IMR-90 (cell line): ENCODE data around the gene CNTN5. TPM values are rescaled to one million over a fixed set of nuclear protein-coding genes. Genes with fewer than 3 reads are reported as not detected.

Source experiments
- ATAC-seq: fragments of 200-7000 bp; cut with Tn5 transposase; 2 replicates; pipeline ENCODE4 v1.9.1; 2020; ENCODE audit warnings: low read depth, mild to moderate bottlenecking, moderate library complexity
- BruUV-seq: library from RNA; stranded (reverse); fragments of 400-500 nt; replicated peaks from 2 replicates; lab custom pipeline; 2021; lab: Mats Ljungman, UMichigan
- CTCF ChIA-PET: fragments of 300-600 bp; formaldehyde crosslinking; extraction: SDS; loops from one replicate; lab custom pipeline; 2021; ENCODE audit warnings: antibody characterized with exemption; lab: Yijun Ruan, JAX
- POLR2A ChIA-PET: fragments of 300-600 bp; sonication (Branson Sonifier 250); formaldehyde crosslinking; loops from one replicate; lab custom pipeline; 2022; ENCODE audit warnings: antibody characterized with exemption; ENCODE audit not compliant: unreplicated experiment; lab: Charles Lee
- DNase-seq: peaks from one replicate; pipeline ENCODE4 v3.0.0; 2013
- H2AFZ ChIP-seq: replicated peaks from 2 replicates; pipeline ENCODE3; 2013; ENCODE audit warnings: low read length, mild to moderate bottlenecking; ENCODE audit not compliant: poor library complexity
- H2AK5ac ChIP-seq: 2 replicates; pipeline ENCODE4 v1.6.1; 2013; ENCODE audit warnings: low read depth, low read length, inconsistent platforms
- H2AK9ac ChIP-seq: replicated peaks from 2 replicates; pipeline ENCODE3; 2013; ENCODE audit warnings: mild to moderate bottlenecking, low read depth, low read length, moderate library complexity; ENCODE audit not compliant: poor library complexity
- H2BK120ac ChIP-seq: 2 replicates; pipeline ENCODE4 v1.6.1; 2013; ENCODE audit warnings: low read depth, low read length, inconsistent platforms
- H2BK15ac ChIP-seq: 3 replicates; pipeline ENCODE4 v1.6.1; 2013; ENCODE audit warnings: low read depth, low read length, inconsistent platforms
- H2BK20ac ChIP-seq: 2 replicates; pipeline ENCODE4 v1.6.1; 2013; ENCODE audit warnings: low read depth, mild to moderate bottlenecking, inconsistent platforms, low read length, moderate library complexity
- H2BK5ac ChIP-seq: 2 replicates; pipeline ENCODE4 v1.6.1; 2013; ENCODE audit warnings: mild to moderate bottlenecking, low read depth, low read length, inconsistent platforms; ENCODE audit not compliant: poor library complexity, severe bottlenecking
- H3K14ac ChIP-seq: replicated peaks from 2 replicates; pipeline ENCODE4 v1.6.1; 2013; ENCODE audit warnings: low read depth, low read length, inconsistent platforms
- H3K18ac ChIP-seq: 2 replicates; pipeline ENCODE4 v1.6.1; 2013; ENCODE audit warnings: low read depth, low read length, control low read depth
- H3K23ac ChIP-seq: 2 replicates; pipeline ENCODE4 v1.6.1; 2013; ENCODE audit warnings: low read depth, low read length, inconsistent platforms
- H3K27ac ChIP-seq: 2 replicates; pipeline ENCODE4 v1.5.1; 2013; ENCODE audit warnings: mild to moderate bottlenecking, control low read depth, low read length; ENCODE audit not compliant: insufficient read depth
- H3K27me3 ChIP-seq: 2 replicates; pipeline ENCODE4 v1.6.1; 2013; ENCODE audit warnings: low read length; ENCODE audit not compliant: control insufficient read depth, insufficient read depth
- H3K36me3 ChIP-seq: 2 replicates; pipeline ENCODE4 v1.6.1; 2013; ENCODE audit warnings: low read length, mixed read lengths; ENCODE audit not compliant: control insufficient read depth, insufficient read depth
- H3K4ac ChIP-seq: 2 replicates; pipeline ENCODE4 v1.6.1; 2013; ENCODE audit warnings: low read depth, low read length, inconsistent platforms
- H3K4me1 ChIP-seq: 2 replicates; pipeline ENCODE4 v1.6.1; 2013; ENCODE audit warnings: low read length, mixed read lengths; ENCODE audit not compliant: control insufficient read depth, insufficient read depth
- H3K4me2 ChIP-seq: 2 replicates; pipeline ENCODE4 v1.6.1; 2013; ENCODE audit warnings: low read depth, mild to moderate bottlenecking, control low read depth, low read length, moderate library complexity
- H3K4me3 ChIP-seq: 2 replicates; pipeline ENCODE4 v1.5.1; 2013; ENCODE audit warnings: low read depth, mild to moderate bottlenecking, control low read depth, low read length, moderate library complexity; ENCODE audit not compliant: insufficient read depth
- H3K56ac ChIP-seq: 2 replicates; pipeline ENCODE4 v1.6.1; 2013; ENCODE audit warnings: low read length, inconsistent platforms; ENCODE audit not compliant: insufficient read depth; ENCODE audit errors: extremely low read depth
- H3K79me1 ChIP-seq, 2 experiments: 2 replicates each; pipeline ENCODE4 v1.6.1; 2013; ENCODE audit warnings: low read length in 2 of 2, inconsistent platforms in 1 of 2, low read depth in 1 of 2
- H3K9ac ChIP-seq: 2 replicates; pipeline ENCODE4 v1.6.1; 2013; ENCODE audit warnings: low read depth, low read length, control low read depth
- H3K9me1 ChIP-seq: 2 replicates; pipeline ENCODE4 v1.6.1; 2013; ENCODE audit warnings: low read length, inconsistent platforms; ENCODE audit not compliant: insufficient read depth
- H3K9me3 ChIP-seq: 2 replicates; pipeline ENCODE4 v1.6.1; 2013; ENCODE audit warnings: low read length; ENCODE audit not compliant: control insufficient read depth, insufficient read depth
- H4K20me1 ChIP-seq: 2 replicates; pipeline ENCODE4 v1.6.1; 2013; ENCODE audit warnings: low read length, inconsistent platforms; ENCODE audit not compliant: insufficient read depth
- H4K5ac ChIP-seq: 2 replicates; pipeline ENCODE4 v1.6.1; 2013; ENCODE audit warnings: mild to moderate bottlenecking, low read depth, low read length, control low read depth
- H4K8ac ChIP-seq, 2 experiments: 2 replicates each; pipeline ENCODE4 v1.6.1; 2013; ENCODE audit warnings: low read depth in 2 of 2, low read length in 2 of 2, control low read depth in 1 of 2, inconsistent platforms in 1 of 2
- H4K91ac ChIP-seq: 2 replicates; pipeline ENCODE4 v1.6.1; 2013; ENCODE audit warnings: low read depth, low read length, inconsistent platforms; ENCODE audit not compliant: insufficient read depth
- NFE2L2 ChIP-seq: fragments of 150-350 bp; IDR thresholded peaks from 2 replicates; pipeline ENCODE4 v1.6.1; 2016; ENCODE audit warnings: low read depth, mild to moderate bottlenecking, low read length
- dilution Hi-C: fragments of 300-500 bp; cut with HindIII; formaldehyde crosslinking; loops from one replicate; pipeline ENCODE4 v1.14.3; 2018; ENCODE audit warnings: low sequenced_read_pairs; ENCODE audit not compliant: unreplicated experiment
- in situ Hi-C: fragments of 300-500 bp; cut with MboI; formaldehyde crosslinking; loops from 3 replicates; pipeline ENCODE4 v1.14.3; 2019; ENCODE audit warnings: low sequenced_read_pairs, inconsistent platforms, mixed read lengths
- intact Hi-C: fragments of 100-400 bp; cut with micrococcal nuclease; formaldehyde crosslinking; loops from 2 replicates; pipeline ENCODE4 v1.10.0; 2022
- polyA plus RNA-seq, 3 experiments: library from polyadenylated mRNA; depleted of rRNA; stranded (reverse); fragments of >200 nt; gene quantifications; 2 replicates each; pipeline ENCODE4 v1.2.3, GENCODE V29; 2012; ENCODE audit warnings: low replicate concordance in 1 of 3
- total RNA-seq: library from RNA; depleted of rRNA; stranded (reverse); fragments of >200 nt; gene quantifications from 2 replicates; pipeline ENCODE4 v1.2.3, GENCODE V29; 2012

The CNTN5 gene
- total and polyA plus RNA-seq, 2 of the 4 experiments (the other 2 are of a cell fraction) = not detected

GRCh38 chr11:99148352-99148751, 127.6 kb downstream of the CNTN5 start:
- H2BK120ac ChIP-seq = no peak overlapping the region
- no peak overlapping the region for H2BK20ac ChIP-seq
- H3K18ac ChIP-seq = no peak overlapping the region
- no peaks in the 10 kb centered on the region for H3K9me1 ChIP-seq
- no peaks in the 10 kb centered on the region for H3K36me3 ChIP-seq
- TF ChIP-seq NFE2L2 = no peak
- no peaks in the 10 kb centered on the region for H3K9me3 ChIP-seq
- H3K4ac ChIP-seq = no peak overlapping the region
- no peak overlapping the region for H2AK5ac ChIP-seq
- H2AK9ac ChIP-seq = no peak overlapping the region
- no peak overlapping the region for H4K8ac ChIP-seq
- no peak overlapping the region for H3K9ac ChIP-seq
- no peak overlapping the region for H4K5ac ChIP-seq
- ATAC-seq = no peak
- H2AFZ ChIP-seq = no peak overlapping the region
- H4K20me1 ChIP-seq = no peaks in the 10 kb centered on the region
- CTCF ChIA-PET = interaction anchor here (1.0 kb wide), 1 partner anchor 22 kb away, joined by 3 read pairs; no protein-coding TSS in a partner anchor
- no peaks in the 10 kb centered on the region for H3K27me3 ChIP-seq
- no peak overlapping the region for H3K23ac ChIP-seq
- in situ Hi-C loops (no loop called here), intact Hi-C loops (no loop called here), dilution Hi-C loops (no loop called here)
- no peak for DNase-seq
- no peak overlapping the region for H3K14ac ChIP-seq
- H3K4me2 ChIP-seq = no peak overlapping the region
- BruUV-seq = no TSS peak
- no peak overlapping the region for H3K4me3 ChIP-seq
- H3K56ac ChIP-seq = no peak overlapping the region
- no peak overlapping the region for H3K27ac ChIP-seq
- no peak overlapping the region for H2BK5ac ChIP-seq
- POLR2A ChIA-PET = interaction anchor here (0.6 kb wide), 1 partner anchor 9 kb away, joined by 6 read pairs; no protein-coding TSS in a partner anchor
- H2BK15ac ChIP-seq = no peak overlapping the region
- no peaks in the 10 kb centered on the region for H3K4me1 ChIP-seq
- no peak overlapping the region for H4K91ac ChIP-seq
- H3K79me1 ChIP-seq = no peaks in the 10 kb centered on the region
